ENCODE measurements around the gene TRAPPC2. TPM values are rescaled to one million over a fixed set of nuclear protein-coding genes. Genes with fewer than 3 reads are reported as not detected.

TRAPPC2 gene
- total RNA-seq, 1 experiment from 2014 or later, result 11.4 TPM

DNA sequence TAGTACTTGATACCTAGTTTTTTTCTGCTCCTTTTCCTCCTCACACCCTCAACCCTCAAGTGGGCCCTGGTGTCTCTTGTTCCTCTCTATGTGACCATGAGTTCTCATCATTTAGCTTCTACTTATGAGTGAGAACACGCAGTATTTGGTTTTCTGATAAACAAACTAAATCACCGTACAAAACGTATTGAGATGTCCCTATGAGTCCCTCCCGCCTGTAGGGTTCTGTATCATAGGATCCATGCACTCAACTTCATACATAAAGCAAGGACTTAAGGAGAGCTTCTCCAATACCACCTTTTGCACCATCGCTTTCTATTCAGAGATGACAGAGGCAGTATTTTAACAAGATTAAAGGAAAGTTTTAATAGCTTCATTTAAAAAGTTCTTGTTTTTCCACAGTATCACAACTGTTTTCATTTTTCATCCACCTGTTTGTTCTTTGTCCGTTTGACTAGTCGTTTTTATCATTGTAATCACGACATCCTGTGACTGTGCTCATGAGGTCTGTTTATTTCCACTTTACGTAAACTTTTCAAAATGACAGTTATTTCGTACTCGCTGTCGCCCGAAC, 45.9 kb downstream of the TRAPPC2 start:
- Histone ChIP-seq H3K4me1 (ENCODE audit: control insufficient read depth, insufficient read depth, low read length) (no peaks in the 10 kb centered on the region; the same call in none of the 2 replicates), H3K36me3 (ENCODE audit: control insufficient read depth, insufficient read depth, low read length) (no peaks in the 10 kb centered on the region), H3K9me3 (ENCODE audit: control insufficient read depth, insufficient read depth, low read depth, low read length) (no peaks in the 10 kb centered on the region), H3K27ac (ENCODE audit: low read length) (no peak overlapping the region), H3K4me3 (ENCODE audit: low read depth in 2 of 2, low read length in 2 of 2) (peak overlapping the region; percentile 69 to 84), H3K27me3 (ENCODE audit: control insufficient read depth, insufficient read depth, low read length) (no peaks in the 10 kb centered on the region)
- no peak for TF ChIP-seq TCF7L2 (IDR thresholded peaks at IDR 0.05; ENCODE audit: low read depth, low read length)
- TF ChIP-seq, protein P1, sequence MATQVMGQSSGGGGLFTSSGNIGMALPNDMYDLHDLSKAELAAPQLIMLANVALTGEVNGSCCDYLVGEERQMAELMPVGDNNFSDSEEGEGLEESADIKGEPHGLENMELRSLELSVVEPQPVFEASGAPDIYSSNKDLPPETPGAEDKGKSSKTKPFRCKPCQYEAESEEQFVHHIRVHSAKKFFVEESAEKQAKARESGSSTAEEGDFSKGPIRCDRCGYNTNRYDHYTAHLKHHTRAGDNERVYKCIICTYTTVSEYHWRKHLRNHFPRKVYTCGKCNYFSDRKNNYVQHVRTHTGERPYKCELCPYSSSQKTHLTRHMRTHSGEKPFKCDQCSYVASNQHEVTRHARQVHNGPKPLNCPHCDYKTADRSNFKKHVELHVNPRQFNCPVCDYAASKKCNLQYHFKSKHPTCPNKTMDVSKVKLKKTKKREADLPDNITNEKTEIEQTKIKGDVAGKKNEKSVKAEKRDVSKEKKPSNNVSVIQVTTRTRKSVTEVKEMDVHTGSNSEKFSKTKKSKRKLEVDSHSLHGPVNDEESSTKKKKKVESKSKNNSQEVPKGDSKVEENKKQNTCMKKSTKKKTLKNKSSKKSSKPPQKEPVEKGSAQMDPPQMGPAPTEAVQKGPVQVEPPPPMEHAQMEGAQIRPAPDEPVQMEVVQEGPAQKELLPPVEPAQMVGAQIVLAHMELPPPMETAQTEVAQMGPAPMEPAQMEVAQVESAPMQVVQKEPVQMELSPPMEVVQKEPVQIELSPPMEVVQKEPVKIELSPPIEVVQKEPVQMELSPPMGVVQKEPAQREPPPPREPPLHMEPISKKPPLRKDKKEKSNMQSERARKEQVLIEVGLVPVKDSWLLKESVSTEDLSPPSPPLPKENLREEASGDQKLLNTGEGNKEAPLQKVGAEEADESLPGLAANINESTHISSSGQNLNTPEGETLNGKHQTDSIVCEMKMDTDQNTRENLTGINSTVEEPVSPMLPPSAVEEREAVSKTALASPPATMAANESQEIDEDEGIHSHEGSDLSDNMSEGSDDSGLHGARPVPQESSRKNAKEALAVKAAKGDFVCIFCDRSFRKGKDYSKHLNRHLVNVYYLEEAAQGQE (IDR thresholded peaks at IDR 0.05; ENCODE audit: insufficient read depth in 1 of 2, low read depth in 2 of 2, low read length in 1 of 2), result no peak
- no peak for TF ChIP-seq POLR2AphosphoS5 (IDR thresholded peaks at IDR 0.05; ENCODE audit: low read depth, low read length)
- TF ChIP-seq, protein P2, sequence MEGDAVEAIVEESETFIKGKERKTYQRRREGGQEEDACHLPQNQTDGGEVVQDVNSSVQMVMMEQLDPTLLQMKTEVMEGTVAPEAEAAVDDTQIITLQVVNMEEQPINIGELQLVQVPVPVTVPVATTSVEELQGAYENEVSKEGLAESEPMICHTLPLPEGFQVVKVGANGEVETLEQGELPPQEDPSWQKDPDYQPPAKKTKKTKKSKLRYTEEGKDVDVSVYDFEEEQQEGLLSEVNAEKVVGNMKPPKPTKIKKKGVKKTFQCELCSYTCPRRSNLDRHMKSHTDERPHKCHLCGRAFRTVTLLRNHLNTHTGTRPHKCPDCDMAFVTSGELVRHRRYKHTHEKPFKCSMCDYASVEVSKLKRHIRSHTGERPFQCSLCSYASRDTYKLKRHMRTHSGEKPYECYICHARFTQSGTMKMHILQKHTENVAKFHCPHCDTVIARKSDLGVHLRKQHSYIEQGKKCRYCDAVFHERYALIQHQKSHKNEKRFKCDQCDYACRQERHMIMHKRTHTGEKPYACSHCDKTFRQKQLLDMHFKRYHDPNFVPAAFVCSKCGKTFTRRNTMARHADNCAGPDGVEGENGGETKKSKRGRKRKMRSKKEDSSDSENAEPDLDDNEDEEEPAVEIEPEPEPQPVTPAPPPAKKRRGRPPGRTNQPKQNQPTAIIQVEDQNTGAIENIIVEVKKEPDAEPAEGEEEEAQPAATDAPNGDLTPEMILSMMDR (IDR thresholded peaks at IDR 0.05), result no peak
- no peak for TF ChIP-seq SIN3A (IDR thresholded peaks at IDR 0.05; ENCODE audit: borderline replicate concordance, insufficient read depth, low read depth, low read length)
- DNase-seq (ENCODE audit: low read depth, low spot score) (no peak), ATAC-seq (peak; percentile 60; the same call in 1 of the 2 replicates)
- BruUV-seq (replicated peaks), result no TSS peak
- in situ Hi-C loops (cut with HindIII; ENCODE audit: low pct_unique_long_range_greater_than_20kb, low sequenced_read_pairs) (no loop called here), intact Hi-C loops (cut with micrococcal nuclease; ENCODE audit: unreplicated experiment) (no loop called here)
- POLR2A ChIA-PET, result no interaction called here
- CTCF ChIA-PET, result interaction anchor here (0.8 kb wide), 1 partner anchor 10 kb away, joined by 6 read pairs; no protein-coding TSS in a partner anchor

DNA sequence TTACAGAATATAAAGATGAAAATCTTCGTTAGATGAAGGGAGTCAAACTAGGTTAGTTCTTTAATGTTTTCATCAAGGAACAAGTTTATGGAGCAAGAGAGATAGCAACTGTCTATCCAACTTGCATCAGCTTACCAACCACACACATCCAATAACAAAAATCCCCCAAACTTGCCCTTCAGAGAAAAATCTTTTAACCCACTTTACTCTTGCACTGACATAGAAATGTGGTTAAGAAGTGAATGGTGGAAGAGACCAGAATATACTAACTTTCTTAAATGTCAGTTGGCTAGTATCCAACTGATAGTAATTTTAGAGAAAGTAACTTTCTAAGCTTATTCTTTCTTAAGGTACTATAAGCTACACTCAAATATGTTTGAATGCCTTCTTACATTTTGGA, 47.2 kb downstream of the TRAPPC2 start:
- POLR2A ChIA-PET, result no interaction called here
- CTCF ChIA-PET, result no interaction called here
- intact Hi-C loops (cut with micrococcal nuclease; ENCODE audit: unreplicated experiment), result no loop called here

More for the DNA sequence above, 47.2 kb downstream of the TRAPPC2 start:
- no peaks in the 10 kb centered on the region; the same call in 1 of the 2 replicates for H3K4me1 ChIP-seq (ENCODE audit: control insufficient read depth, insufficient read depth, low read length)
- H3K27me3 ChIP-seq (ENCODE audit: control insufficient read depth, insufficient read depth, low read length), result no peaks in the 10 kb centered on the region
- ATAC-seq (no peak), DNase-seq (ENCODE audit: low read depth, low spot score) (no peak)
- H3K36me3 ChIP-seq (ENCODE audit: control insufficient read depth, insufficient read depth, low read length), result no peaks in the 10 kb centered on the region
- H3K9me3 ChIP-seq (ENCODE audit: control insufficient read depth, insufficient read depth, low read depth, low read length), result no peaks in the 10 kb centered on the region
- TF ChIP-seq POLR2AphosphoS5 (IDR thresholded peaks at IDR 0.05; ENCODE audit: low read depth, low read length) (no peak), TCF7L2 (IDR thresholded peaks at IDR 0.05; ENCODE audit: low read depth, low read length) (no peak), SIN3A (IDR thresholded peaks at IDR 0.05; ENCODE audit: borderline replicate concordance, insufficient read depth, low read depth, low read length) (no peak)
- TF ChIP-seq, protein P1 (IDR thresholded peaks at IDR 0.05; ENCODE audit: insufficient read depth in 1 of 2, low read depth in 2 of 2, low read length in 1 of 2), result no peak
- TF ChIP-seq, protein P2 (IDR thresholded peaks at IDR 0.05), result no peak
- H3K4me3 ChIP-seq (ENCODE audit: low read depth in 2 of 2, low read length in 2 of 2), result no peak overlapping the region
- BruUV-seq (replicated peaks), result no TSS peak
- in situ Hi-C loops (cut with HindIII; ENCODE audit: low pct_unique_long_range_greater_than_20kb, low sequenced_read_pairs), result no loop called here
- H3K27ac ChIP-seq (ENCODE audit: low read length), result no peak overlapping the region

Data from Panc1 (cell line).